Pancreas (tissue), 10 donors: Measurements from ENCODE around the gene ATP5F1C. TPM values are rescaled to one million over a fixed set of nuclear protein-coding genes. Genes with fewer than 3 reads are reported as not detected.
A peak's percentile ranks its signal among the peaks of the same experiment; 100 is the strongest.

Experiments used
- ATAC-seq, 4 donors: fragments of 200-7000 bp; cut with Tn5 transposase; one replicate each; pipeline versions ENCODE4 v1.8.0 to v1.9.1; 2020; ENCODE audit warnings: mild to moderate bottlenecking in 4 of 4, moderate library complexity in 4 of 4
- DNase-seq, 6 donors: peaks; one replicate each; pipeline ENCODE4 v3.0.0-alpha.2; 2020
- FAIRE-seq: peaks from 2 replicates; lab custom pipeline; 2012; peaks lifted over from hg19 to GRCh38; lab: Jason Lieb, UNC
- H3K27ac ChIP-seq, 4 donors: fragments of 200-600 bp; sonication (generic); 1 replicate in 3 of 4; 2 replicates in 1 of 4; pipeline versions ENCODE4 v1.5.0 to v1.8.0; 2020
- H3K27me3 ChIP-seq, 4 donors: fragments of 200-600 bp; one replicate each; pipeline ENCODE4 v1.8.0; 2021
- H3K36me3 ChIP-seq, 3 donors: fragments of 200-600 bp; sonication (generic) in 1 of 3; one replicate each; pipeline versions ENCODE4 v1.5.0 to v1.8.0; 2020 to 2021
- H3K4me1 ChIP-seq, 3 donors: fragments of 200-600 bp; one replicate each; pipeline ENCODE4 v1.8.0; 2021
- H3K4me3 ChIP-seq, 4 donors: fragments of 200-600 bp; sonication (generic) in 2 of 4; one replicate each; pipeline versions ENCODE4 v1.5.0 to v1.8.0; 2020 to 2021
- H3K9me3 ChIP-seq, 4 donors: fragments of 200-600 bp; one replicate each; pipeline ENCODE4 v1.8.0; 2021
- WGBS, 2 donors: extraction: QIAGEN DNeasy Blood & Tissue Kit; methylation state at CpG; one replicate each; pipeline ENCODE4 v1.1.7; 2013; 5-methylcytosine and 5-hydroxymethylcytosine counted together
- intact Hi-C, 3 donors: fragments of 100-400 bp; cut with DNase I; formaldehyde crosslinking; loops; one replicate each; pipeline versions ENCODE4 v1.11.1 to v1.14.2; 2022
- polyA plus RNA-seq, 2 donors: library from polyadenylated mRNA; stranded (reverse); fragments of 200-250 nt; gene quantifications; one replicate each; pipeline ENCODE4 v1.2.3, GENCODE V29; 2013
- total RNA-seq, 6 donors: library from RNA; stranded (reverse); fragmentation: NEBNext Ultra II Directional in 4 of 6; extraction: Animal tissue kit (Norgen Biotek cat#: 25700) in 4 of 6; gene quantifications; one replicate each; pipeline versions ENCODE4 v1.2.1 to v1.2.4, GENCODE V29; 2021 to 2023
- TF ChIP-seq, protein P1 (sequence below), 4 donors: fragments of 200-600 bp; sonication (generic) in 3 of 4; IDR thresholded peaks; one replicate each; pipeline versions ENCODE4 v1.5.0 to v1.8.0; 2021; ENCODE audit warnings: antibody characterized with exemption in 4 of 4
- donor health status: healthy with polysubstance abuse.
- donor health status: DM: no; HTN: no; CAD: no; lungs with moderate emphysema.
- donor health status: DM: no; HTN: no; CAD: no.
- donor health status: control.
- donor health status: control.
- donor health status: Bipolar disorder and iron deficiency.
- donor health status: DM: yes; HTN: yes; CAD: no.
- donor health status: DM: no; HTN: no; CAD: no.
- donor health status: DM: no; HTN: no; CAD: no.
- donor health status: DM: yes; HTN: yes; CAD: no.

ATP5F1C gene
- total and polyA plus RNA-seq, 8 donors, result 138 to 273 (median 171) TPM

DNA sequence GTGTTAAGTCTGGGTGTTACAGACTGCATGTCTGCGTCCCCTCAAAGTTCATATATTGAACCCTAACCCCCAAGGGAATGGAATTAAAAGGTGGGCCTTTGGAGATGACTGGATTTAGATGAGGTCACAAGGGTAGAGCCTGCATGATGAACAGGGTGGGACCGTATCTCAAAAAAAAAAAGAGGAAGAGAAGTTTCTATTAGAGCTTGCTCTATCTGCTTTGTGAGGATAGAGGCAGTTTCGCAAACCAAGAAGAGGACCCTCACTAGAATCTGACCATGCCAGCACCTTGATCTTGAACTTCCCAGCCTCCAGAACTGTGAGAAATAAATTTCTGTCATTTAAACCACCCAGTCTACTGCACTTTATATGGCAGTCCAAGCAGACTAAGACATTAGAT, 1.5 kb upstream of the ATP5F1C start:
- intact Hi-C loops, result no loop called here
- no peaks in the 10 kb centered on the region for H3K9me3 ChIP-seq
- no peak for ATAC-seq
- TF ChIP-seq, protein P1, sequence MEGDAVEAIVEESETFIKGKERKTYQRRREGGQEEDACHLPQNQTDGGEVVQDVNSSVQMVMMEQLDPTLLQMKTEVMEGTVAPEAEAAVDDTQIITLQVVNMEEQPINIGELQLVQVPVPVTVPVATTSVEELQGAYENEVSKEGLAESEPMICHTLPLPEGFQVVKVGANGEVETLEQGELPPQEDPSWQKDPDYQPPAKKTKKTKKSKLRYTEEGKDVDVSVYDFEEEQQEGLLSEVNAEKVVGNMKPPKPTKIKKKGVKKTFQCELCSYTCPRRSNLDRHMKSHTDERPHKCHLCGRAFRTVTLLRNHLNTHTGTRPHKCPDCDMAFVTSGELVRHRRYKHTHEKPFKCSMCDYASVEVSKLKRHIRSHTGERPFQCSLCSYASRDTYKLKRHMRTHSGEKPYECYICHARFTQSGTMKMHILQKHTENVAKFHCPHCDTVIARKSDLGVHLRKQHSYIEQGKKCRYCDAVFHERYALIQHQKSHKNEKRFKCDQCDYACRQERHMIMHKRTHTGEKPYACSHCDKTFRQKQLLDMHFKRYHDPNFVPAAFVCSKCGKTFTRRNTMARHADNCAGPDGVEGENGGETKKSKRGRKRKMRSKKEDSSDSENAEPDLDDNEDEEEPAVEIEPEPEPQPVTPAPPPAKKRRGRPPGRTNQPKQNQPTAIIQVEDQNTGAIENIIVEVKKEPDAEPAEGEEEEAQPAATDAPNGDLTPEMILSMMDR (IDR thresholded peaks at IDR 0.05), result no peak
- no peak for DNase-seq
- no peaks in the 10 kb centered on the region for H3K36me3 ChIP-seq
- H3K27ac ChIP-seq, result no peak overlapping the region
- peak overlapping the region in 3 of 4 donors; percentile 4 to 95 (median 66) for H3K4me3 ChIP-seq
- FAIRE-seq, result no peak
- WGBS, 2 donors, result 73 to 84% methylated on average over 3 of the region's 3 CpGs
- peaks cover 3 to 26% (median 16%) of the 10 kb centered on the region in 3 donors for H3K4me1 ChIP-seq
- no peaks in the 10 kb centered on the region for H3K27me3 ChIP-seq

DNA sequence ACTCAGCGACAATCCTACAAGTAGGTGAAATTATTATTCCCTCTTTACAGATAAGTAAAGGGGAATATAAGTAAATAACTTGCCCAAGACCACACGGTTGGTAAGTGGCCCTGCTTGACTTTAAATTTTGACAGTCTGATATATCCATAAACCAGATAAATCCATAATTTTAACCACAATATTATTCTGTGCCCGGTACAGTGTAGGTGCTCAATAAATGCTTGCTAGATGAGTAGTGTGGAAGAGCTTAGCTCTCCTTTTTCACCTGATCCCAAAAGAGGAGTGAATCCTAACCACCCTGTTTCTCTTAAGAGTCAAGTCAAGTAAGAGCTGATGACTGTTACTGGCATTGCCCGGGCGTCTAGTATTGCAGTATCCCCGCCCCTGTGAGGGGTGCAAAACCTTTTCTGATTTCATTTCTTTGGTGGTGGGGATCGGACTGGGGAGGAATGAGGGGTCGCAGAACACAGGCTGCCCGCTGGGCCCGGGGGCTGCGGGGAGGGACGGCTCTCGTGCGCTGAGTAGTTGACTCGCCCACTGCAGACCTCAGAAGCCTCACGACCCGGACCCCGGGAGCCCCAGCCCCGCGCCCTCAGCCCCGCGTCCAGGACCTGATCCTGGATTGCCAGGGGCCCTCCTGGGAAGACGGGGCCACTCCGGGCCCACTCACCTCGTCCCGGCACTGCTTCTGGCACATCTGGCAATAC, 674 bp upstream of the ATP5F1C start:
- DNase-seq, result no peak
- TF ChIP-seq, protein P1 (IDR thresholded peaks at IDR 0.05), result no peak
- H3K27me3 ChIP-seq, result no peaks in the 10 kb centered on the region
- peaks cover 10 to 28% (median 25%) of the 10 kb centered on the region in 3 donors for H3K4me1 ChIP-seq
- intact Hi-C loops, result no loop called here
- ATAC-seq, result peak; percentile 5 to 24 (median 14)
- peak overlapping the region in 3 of 4 donors; percentile 40 to 91 (median 79) for H3K27ac ChIP-seq
- no peaks in the 10 kb centered on the region for H3K9me3 ChIP-seq
- H3K36me3 ChIP-seq, result no peaks in the 10 kb centered on the region
- WGBS, 2 donors, result 1 to 2% methylated on average over 26 of the region's 26 CpGs
- peak overlapping the region; percentile 66 to 99 (median 92) for H3K4me3 ChIP-seq
- no peak for FAIRE-seq

DNA sequence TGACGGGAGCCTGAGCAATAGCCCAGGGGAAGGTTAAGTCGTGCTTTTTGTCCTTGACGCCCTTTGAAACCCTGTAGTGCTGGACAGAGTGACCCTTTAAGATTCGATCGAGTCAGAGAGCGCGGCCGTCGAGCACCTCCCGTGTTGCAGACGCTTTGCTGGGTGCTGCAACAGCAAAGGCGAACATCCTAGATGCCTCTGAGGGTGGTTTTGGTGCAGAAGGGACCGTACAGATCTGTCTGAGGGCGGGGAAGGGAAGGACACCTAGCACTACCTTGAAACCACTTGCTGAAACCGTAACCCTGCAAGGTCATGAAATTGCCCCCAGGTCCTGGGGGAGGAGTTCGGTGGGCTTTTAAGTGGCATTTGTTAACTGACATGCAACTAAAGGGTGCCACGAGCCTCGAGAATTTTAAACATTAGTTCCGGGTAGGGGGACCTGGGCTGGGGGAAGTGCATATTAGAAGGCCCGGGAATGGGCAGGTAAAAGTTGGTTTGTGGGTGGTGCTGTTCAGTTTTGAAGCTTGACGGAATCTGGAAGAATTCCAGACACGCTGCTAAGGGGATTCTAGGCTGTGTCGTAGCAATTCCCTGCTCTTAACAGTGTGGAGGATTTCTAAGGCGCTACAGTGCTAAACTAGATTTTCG, 786 bp downstream of the ATP5F1C start:
- Histone ChIP-seq H3K4me1 (peaks cover 23 to 42% (median 34%) of the 10 kb centered on the region in 3 donors), H3K9me3 (no peaks in the 10 kb centered on the region), H3K36me3 (no peaks in the 10 kb centered on the region), H3K4me3 (peak overlapping the region; percentile 66 to 99 (median 92)), H3K27ac (peak overlapping the region; percentile 50 to 91 (median 72)), H3K27me3 (no peaks in the 10 kb centered on the region)
- DNase-seq (peak in 3 of 6 donors; percentile 33 to 50 (median 36)), ATAC-seq (peak; percentile 17 to 27 (median 25)), FAIRE-seq (no peak)
- TF ChIP-seq, protein P1 (IDR thresholded peaks at IDR 0.05), result no peak
- intact Hi-C loops, result no loop called here
- 1% methylated on average over 25 of the region's 25 CpGs for WGBS, 2 donors

DNA sequence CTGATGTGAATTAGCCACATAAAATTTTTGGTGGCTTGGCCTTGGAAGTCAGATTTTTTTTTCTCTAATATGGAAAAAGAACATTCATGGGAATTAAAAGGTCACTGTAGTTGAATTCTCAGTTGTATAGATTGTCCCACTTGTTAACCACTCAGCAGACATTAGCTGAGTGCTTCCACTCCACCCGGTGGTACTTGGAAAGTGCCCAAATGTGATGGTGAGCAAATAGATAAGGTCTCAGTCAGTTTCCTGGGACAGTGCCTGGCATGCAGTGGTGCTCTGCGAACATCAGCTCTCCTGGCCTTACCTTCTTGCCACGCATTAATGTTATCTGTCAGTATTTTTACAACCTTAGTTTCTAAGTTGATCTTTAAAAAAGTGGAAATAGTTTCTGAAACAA, 1.4 kb downstream of the ATP5F1C start:
- intact Hi-C loops, result no loop called here
- peak overlapping the region in 2 of 4 donors; percentile 79 to 91 for H3K27ac ChIP-seq
- DNase-seq, result peak in 2 of 6 donors; percentile 11 to 51
- TF ChIP-seq, protein P1 (IDR thresholded peaks at IDR 0.05), result no peak
- no peaks in the 10 kb centered on the region for H3K36me3 ChIP-seq
- peak in 1 of 4 donors; percentile 3 for ATAC-seq
- FAIRE-seq, result no peak
- peak overlapping the region; percentile 66 to 99 (median 92) for H3K4me3 ChIP-seq
- H3K4me1 ChIP-seq, result peaks cover 30 to 47% (median 41%) of the 10 kb centered on the region in 3 donors
- WGBS, 2 donors, result 9 to 12% methylated on average over 3 of the region's 3 CpGs
- H3K9me3 ChIP-seq, result no peaks in the 10 kb centered on the region
- H3K27me3 ChIP-seq, result no peaks in the 10 kb centered on the region
